Activated T-cell treated with anti-CD3 and anti-CD28 coated beads, Interleukin-2, amount 50 U/mL, for 72 hours (primary cell): Measurements from ENCODE around the gene DPCD. TPM values are rescaled to one million over a fixed set of nuclear protein-coding genes. Genes with fewer than 3 reads are reported as not detected.
A peak's percentile ranks its signal among the peaks of the same experiment; 100 is the strongest.

ENCODE experiments used
- ATAC-seq, 2 donors: fragments of 150-1000 bp; cut with Tn5 transposase; replicated peaks in 1 of 2; 2 replicates each; pipeline ENCODE4 v1.10.0; 2021; ENCODE audit warnings: moderate library complexity in 2 of 2, mild to moderate bottlenecking in 1 of 2
- DNase-seq, 2 donors: peaks; one replicate each; pipeline ENCODE4 v3.0.0; 2021 to 2022; ENCODE audit warnings: mixed read lengths in 1 of 2
- H3K27ac Mint-ChIP-seq: one replicate; pipeline ENCODE4 v1.8.0; 2022; ENCODE audit warnings: mild to moderate bottlenecking, moderate library complexity, mixed read lengths
- H3K27me3 Mint-ChIP-seq: one replicate; pipeline ENCODE4 v1.8.0; 2022; ENCODE audit warnings: low read depth, mixed read lengths
- H3K36me3 Mint-ChIP-seq, 2 donors: one replicate each; pipeline ENCODE4 v1.8.0; 2022; ENCODE audit warnings: mixed read lengths in 2 of 2, mild to moderate bottlenecking in 1 of 2; ENCODE audit not compliant: insufficient read depth in 2 of 2
- H3K4me1 Mint-ChIP-seq: one replicate; pipeline ENCODE4 v1.8.0; 2022; ENCODE audit warnings: low read depth, mixed read lengths
- H3K4me3 Mint-ChIP-seq, 2 donors: one replicate each; pipeline ENCODE4 v1.8.0; 2022; ENCODE audit warnings: mild to moderate bottlenecking in 2 of 2, mixed read lengths in 2 of 2, moderate library complexity in 2 of 2
- H3K9me3 Mint-ChIP-seq, 2 donors: one replicate each; pipeline ENCODE4 v1.8.0; 2022; ENCODE audit warnings: mixed read lengths in 2 of 2
- total RNA-seq, 2 donors: library from RNA; stranded (reverse); gene quantifications; one replicate each; pipeline ENCODE4 v1.2.3, GENCODE V29; 2022

The DPCD gene
- total RNA-seq, 2 donors from 2014 or later, result 4.5 to 4.7 TPM

GRCh38 chr10:101570428-101571270, 17.5 kb upstream of the DPCD start:
- no peak overlapping the region for H3K27ac Mint-ChIP-seq
- H3K4me1 Mint-ChIP-seq, result peaks cover 20% of the 10 kb centered on the region
- H3K36me3 Mint-ChIP-seq, result no peaks in the 10 kb centered on the region
- DNase-seq (no peak), ATAC-seq (peak; percentile 3 to 16)
- H3K4me3 Mint-ChIP-seq, result peak overlapping the region; percentile 72 to 82
- H3K27me3 Mint-ChIP-seq, result peaks cover 43% of the 10 kb centered on the region
- no peaks in the 10 kb centered on the region for H3K9me3 Mint-ChIP-seq

GRCh38 chr10:101571271-101571925, 16.7 kb upstream of the DPCD start:
- DNase-seq (no peak), ATAC-seq (no peak)
- Mint-ChIP-seq H3K27ac (no peak overlapping the region), H3K27me3 (peaks cover 35% of the 10 kb centered on the region), H3K36me3 (no peaks in the 10 kb centered on the region), H3K4me1 (peaks cover 15% of the 10 kb centered on the region), H3K9me3 (no peaks in the 10 kb centered on the region), H3K4me3 (no peak overlapping the region)

- Mint-ChIP-seq H3K4me3 (no peak overlapping the region), H3K4me1 (peaks cover 9% of the 10 kb centered on the region), H3K9me3 (no peaks in the 10 kb centered on the region), H3K27me3 (peaks cover 28% of the 10 kb centered on the region), H3K27ac (no peak overlapping the region), H3K36me3 (peaks cover 0 to under 1% of the 10 kb centered on the region in 2 donors)
- no peak for DNase-seq
- ATAC-seq, result no peak
Observed at GRCh38 chr10:101572126-101572525, 16.0 kb upstream of the DPCD start.

- ATAC-seq, result no peak
- H3K27me3 Mint-ChIP-seq, result peaks cover 21% of the 10 kb centered on the region
- peaks cover 6% of the 10 kb centered on the region for H3K4me1 Mint-ChIP-seq
- H3K9me3 Mint-ChIP-seq, result no peaks in the 10 kb centered on the region
- peaks cover 0 to 1% of the 10 kb centered on the region in 2 donors for H3K36me3 Mint-ChIP-seq
- H3K27ac Mint-ChIP-seq, result no peak overlapping the region
- DNase-seq, result no peak
- no peak overlapping the region for H3K4me3 Mint-ChIP-seq
Observed at GRCh38 chr10:101572785-101573184, 15.3 kb upstream of the DPCD start.

- ATAC-seq, result no peak
- H3K4me1 Mint-ChIP-seq, result peaks cover 6% of the 10 kb centered on the region
- H3K9me3 Mint-ChIP-seq, result no peaks in the 10 kb centered on the region
- DNase-seq, result no peak
- H3K27ac Mint-ChIP-seq, result no peak overlapping the region
- peaks cover 9% of the 10 kb centered on the region for H3K27me3 Mint-ChIP-seq
- peaks cover 0 to 1% of the 10 kb centered on the region in 2 donors for H3K36me3 Mint-ChIP-seq
- H3K4me3 Mint-ChIP-seq, result no peak overlapping the region
Observed at GRCh38 chr10:101573885-101574753, 14.0 kb upstream of the DPCD start.

GRCh38 chr10:101575091-101575490, 13.0 kb upstream of the DPCD start:
- Mint-ChIP-seq H3K4me1 (no peaks in the 10 kb centered on the region), H3K36me3 (peaks cover 0 to 1% of the 10 kb centered on the region in 2 donors), H3K27ac (no peak overlapping the region), H3K27me3 (no peaks in the 10 kb centered on the region), H3K9me3 (no peaks in the 10 kb centered on the region), H3K4me3 (no peak overlapping the region)
- ATAC-seq (no peak), DNase-seq (no peak)

GRCh38 chr10:101575580-101576210, 12.4 kb upstream of the DPCD start:
- Mint-ChIP-seq H3K36me3 (peaks cover 0 to 1% of the 10 kb centered on the region in 2 donors), H3K4me1 (no peaks in the 10 kb centered on the region), H3K27ac (no peak overlapping the region), H3K9me3 (no peaks in the 10 kb centered on the region), H3K27me3 (no peaks in the 10 kb centered on the region), H3K4me3 (no peak overlapping the region)
- ATAC-seq (no peak), DNase-seq (no peak)

GRCh38 chr10:101576211-101576863, 11.8 kb upstream of the DPCD start:
- Mint-ChIP-seq H3K27me3 (no peaks in the 10 kb centered on the region), H3K36me3 (peaks cover 0 to 1% of the 10 kb centered on the region in 2 donors), H3K27ac (no peak overlapping the region), H3K9me3 (no peaks in the 10 kb centered on the region), H3K4me3 (no peak overlapping the region), H3K4me1 (no peaks in the 10 kb centered on the region)
- no peak for DNase-seq
- ATAC-seq, result no peak

GRCh38 chr10:101577121-101577871, 10.8 kb upstream of the DPCD start:
- ATAC-seq (no peak), DNase-seq (no peak)
- Mint-ChIP-seq H3K4me3 (no peak overlapping the region), H3K9me3 (no peaks in the 10 kb centered on the region), H3K27ac (no peak overlapping the region), H3K36me3 (peaks cover 0 to 1% of the 10 kb centered on the region in 2 donors), H3K27me3 (no peaks in the 10 kb centered on the region), H3K4me1 (no peaks in the 10 kb centered on the region)

- no peak overlapping the region for H3K4me3 Mint-ChIP-seq
- H3K9me3 Mint-ChIP-seq, result no peaks in the 10 kb centered on the region
- DNase-seq (no peak), ATAC-seq (no peak)
- H3K27me3 Mint-ChIP-seq, result no peaks in the 10 kb centered on the region
- H3K36me3 Mint-ChIP-seq, result peaks cover 0 to 3% of the 10 kb centered on the region in 2 donors
- H3K4me1 Mint-ChIP-seq, result no peaks in the 10 kb centered on the region
- no peak overlapping the region for H3K27ac Mint-ChIP-seq
Observed at GRCh38 chr10:101578192-101578591, 9.9 kb upstream of the DPCD start.

GRCh38 chr10:101578803-101579515, 9.2 kb upstream of the DPCD start:
- Mint-ChIP-seq H3K4me1 (no peaks in the 10 kb centered on the region), H3K9me3 (no peaks in the 10 kb centered on the region), H3K4me3 (no peak overlapping the region), H3K27me3 (no peaks in the 10 kb centered on the region), H3K36me3 (peaks cover 2 to 3% of the 10 kb centered on the region in 2 donors), H3K27ac (no peak overlapping the region)
- ATAC-seq (no peak), DNase-seq (no peak)
